Hematopoietic multipotent progenitor cell treated with erythropoietin and hydrocortisone succinate and interleukin-3 and kit ligand, for 17 days (in vitro differentiated cells): ENCODE measurements around the gene KIAA1958.
"Not testable (repeated sequence)": the region's sequence is repeated elsewhere in the genome, so short reads cannot be mapped to it uniquely, and the experiment has no call there.

Experiments used
- DNase-seq: peaks from one replicate; pipeline ENCODE4 v3.0.0-alpha.2; 2015; ENCODE audit warnings: low spot score

The KIAA1958 gene

GRCh38 chr9:112663681-112664080 lies 177.1 kb downstream of the KIAA1958 start:
- no peak for DNase-seq

DNA sequence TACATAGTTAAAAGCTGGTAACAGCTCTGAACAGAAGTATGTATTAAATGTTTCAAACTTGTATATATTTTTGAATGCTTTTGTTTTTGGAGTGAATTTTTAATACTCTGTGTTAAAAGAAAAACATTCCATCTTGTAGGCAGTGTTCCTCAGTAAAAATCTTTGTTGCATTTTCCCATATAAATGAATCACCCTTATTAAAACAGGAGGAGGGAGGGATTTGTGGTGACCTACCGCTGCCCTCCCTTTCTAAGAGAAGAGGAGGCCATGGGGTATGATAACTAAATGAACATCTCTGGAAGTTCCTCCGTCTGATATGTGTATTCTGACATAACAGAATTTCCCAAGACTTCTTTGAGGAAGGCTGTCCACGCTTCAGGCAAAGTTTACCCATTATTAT lies 177.9 kb downstream of the KIAA1958 start:
- DNase-seq = no peak

DNA sequence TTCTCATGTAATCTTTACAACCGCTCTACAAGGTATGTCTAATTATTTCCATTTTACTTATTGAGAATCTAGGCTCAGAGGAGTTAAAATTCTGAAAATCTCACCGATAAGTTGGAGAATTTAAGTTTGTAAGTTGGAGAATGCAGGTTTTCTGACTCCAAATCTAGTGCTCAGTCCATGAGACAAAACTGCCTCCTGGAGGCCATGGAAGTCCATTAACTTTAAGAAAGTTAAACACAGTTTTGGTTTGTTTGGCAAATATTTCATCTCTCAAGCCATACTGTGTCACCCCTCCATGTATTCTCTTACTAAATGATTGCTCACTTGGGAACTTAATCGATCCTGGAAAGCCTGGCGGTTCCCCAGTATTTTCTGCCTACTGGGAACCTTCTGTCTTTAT lies 178.7 kb downstream of the KIAA1958 start:
- no peak for DNase-seq

GRCh38 chr9:112669326-112669725 lies 182.7 kb downstream of the KIAA1958 start:
- DNase-seq = no peak

GRCh38 chr9:112670991-112671625 lies 184.5 kb downstream of the KIAA1958 start:
- DNase-seq = no peak

DNA sequence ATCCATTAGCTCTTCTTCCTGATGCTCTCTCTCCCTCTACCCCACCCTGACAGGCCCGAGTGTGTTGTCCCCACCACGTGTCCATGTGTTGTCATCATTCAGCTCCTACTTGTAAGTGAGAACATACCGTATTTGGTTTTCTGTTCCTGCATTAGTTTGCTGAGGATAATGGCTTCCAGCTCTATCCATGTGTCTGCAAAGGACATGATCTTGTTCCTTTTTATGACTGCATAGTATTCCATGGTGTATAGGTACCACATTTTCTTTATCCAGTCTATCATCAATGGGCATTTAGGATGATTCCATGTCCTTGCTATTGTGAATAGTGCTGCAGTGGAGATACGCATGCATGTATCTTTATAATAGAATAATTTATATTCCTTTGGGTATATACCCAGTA lies 186.6 kb downstream of the KIAA1958 start:
- DNase-seq = not testable (repeated sequence)

DNA sequence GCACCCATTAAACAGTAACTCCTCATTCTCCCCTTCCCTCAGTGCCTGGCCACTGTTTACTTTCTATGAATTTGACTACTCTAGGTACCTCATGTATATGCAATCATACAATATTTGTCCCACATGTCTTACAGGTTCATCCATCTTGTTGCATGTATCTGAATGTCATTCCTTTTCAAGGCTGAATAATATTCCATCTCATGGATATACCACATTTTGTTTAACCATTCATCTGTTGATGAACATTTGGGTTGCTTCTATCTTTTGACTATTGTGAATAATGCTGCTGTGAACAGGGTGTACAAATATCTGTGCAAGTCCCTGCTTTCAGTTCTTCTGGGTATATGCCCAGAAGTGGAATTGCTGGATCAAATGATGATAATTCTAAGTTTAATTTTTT lies 190.4 kb downstream of the KIAA1958 start:
- DNase-seq = no peak

- no peak for DNase-seq
These were observed 194.2 kb downstream of the KIAA1958 start for GRCh38 chr9:112680731-112681402.

GRCh38 chr9:112689161-112689740 lies 202.6 kb downstream of the KIAA1958 start:
- no peak for DNase-seq

- no peak for DNase-seq
These were observed 208.3 kb downstream of the KIAA1958 start for GRCh38 chr9:112694706-112695555.

DNA sequence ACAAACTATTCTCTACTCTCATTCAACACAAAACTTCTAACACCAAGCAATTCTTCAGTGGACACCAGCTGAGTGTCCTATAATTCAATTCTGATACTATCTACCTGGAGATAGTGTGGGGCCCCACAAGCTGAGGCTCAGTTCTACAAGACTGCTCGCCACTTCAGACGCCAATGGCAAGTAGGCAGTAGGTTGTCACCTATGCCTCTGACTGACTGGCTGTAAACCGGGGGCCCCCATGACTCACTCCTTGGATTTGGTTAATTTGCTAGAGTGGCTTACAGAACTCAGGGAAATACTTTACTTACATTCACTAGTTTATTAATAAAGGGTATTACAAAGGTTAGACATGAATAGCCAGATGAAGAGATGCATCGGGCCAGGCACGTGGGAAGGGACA lies 209.8 kb downstream of the KIAA1958 start:
- DNase-seq = no peak

- no peak for DNase-seq
These were observed 212.6 kb downstream of the KIAA1958 start for GRCh38 chr9:112699230-112699629.

DNA sequence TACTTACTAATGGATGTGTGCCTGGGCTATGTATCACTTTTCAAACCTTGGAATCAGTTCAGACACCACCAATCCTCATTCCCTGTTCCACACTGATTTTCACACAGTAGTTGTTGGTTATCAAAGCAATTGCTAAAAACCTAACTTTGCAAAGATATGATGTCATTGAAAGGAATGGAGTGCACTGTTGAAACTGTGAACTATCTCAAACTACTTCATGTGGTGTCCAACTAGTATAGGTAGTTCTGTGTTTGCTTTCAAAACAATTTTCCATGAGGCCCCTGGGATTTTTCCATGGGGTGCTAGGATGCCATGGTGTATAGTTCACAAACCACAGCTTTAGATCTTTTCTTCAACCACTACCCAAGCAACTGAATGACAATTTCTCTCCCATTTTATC lies 213.5 kb downstream of the KIAA1958 start:
- DNase-seq = no peak

DNA sequence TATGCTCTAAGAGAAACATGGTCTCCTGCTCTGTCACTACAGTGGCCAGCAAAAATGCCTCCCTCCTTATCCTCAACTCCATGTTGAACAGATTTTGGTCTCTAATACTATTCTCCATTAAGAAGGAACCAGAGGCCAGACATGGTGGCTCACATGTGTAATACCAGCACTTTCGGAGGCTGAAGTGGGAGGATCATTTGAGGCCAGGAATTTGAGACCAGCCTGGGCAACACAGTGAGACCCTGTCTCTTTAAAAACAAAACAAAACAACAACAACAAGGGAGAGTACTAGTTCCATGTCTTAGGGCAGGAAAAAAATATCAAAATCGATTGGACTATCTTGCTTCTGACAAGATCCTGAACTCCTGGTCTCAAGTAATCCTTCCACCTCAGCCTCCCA lies 216.7 kb downstream of the KIAA1958 start:
- no peak for DNase-seq

GRCh38 chr9:112705768-112706427 lies 219.3 kb downstream of the KIAA1958 start:
- DNase-seq = no peak

DNA sequence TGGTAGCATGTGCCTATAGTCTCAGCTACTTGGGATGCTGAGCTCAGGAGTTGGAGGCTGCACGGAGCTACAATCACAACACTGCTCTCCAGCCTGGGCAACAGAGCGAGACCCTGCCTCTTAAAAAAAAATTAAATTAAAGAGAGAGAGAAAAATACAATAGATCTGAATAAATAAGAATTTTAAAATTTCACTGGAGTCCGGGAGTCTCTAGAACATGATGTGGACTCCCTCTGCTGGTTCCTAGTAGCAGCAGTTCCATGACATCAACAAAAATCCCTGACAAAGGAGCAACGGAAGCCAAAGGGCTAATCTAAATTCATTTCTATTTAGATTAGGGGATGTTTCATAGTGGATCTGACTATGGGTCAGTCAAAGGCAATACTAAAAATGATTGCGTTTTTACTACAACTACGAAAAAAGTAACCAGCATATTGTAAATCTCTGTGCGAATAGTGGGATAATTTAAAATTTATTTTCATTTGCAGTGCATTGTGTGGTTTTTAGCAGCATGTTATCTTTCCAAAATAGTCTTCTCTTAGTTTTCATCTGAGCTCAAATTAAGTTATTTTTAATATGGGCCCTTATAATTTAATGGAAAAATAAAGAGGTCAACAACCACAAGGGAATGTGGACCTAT lies 224.5 kb downstream of the KIAA1958 start:
- no peak for DNase-seq

GRCh38 chr9:112712678-112713077 lies 226.1 kb downstream of the KIAA1958 start:
- no peak for DNase-seq

DNA sequence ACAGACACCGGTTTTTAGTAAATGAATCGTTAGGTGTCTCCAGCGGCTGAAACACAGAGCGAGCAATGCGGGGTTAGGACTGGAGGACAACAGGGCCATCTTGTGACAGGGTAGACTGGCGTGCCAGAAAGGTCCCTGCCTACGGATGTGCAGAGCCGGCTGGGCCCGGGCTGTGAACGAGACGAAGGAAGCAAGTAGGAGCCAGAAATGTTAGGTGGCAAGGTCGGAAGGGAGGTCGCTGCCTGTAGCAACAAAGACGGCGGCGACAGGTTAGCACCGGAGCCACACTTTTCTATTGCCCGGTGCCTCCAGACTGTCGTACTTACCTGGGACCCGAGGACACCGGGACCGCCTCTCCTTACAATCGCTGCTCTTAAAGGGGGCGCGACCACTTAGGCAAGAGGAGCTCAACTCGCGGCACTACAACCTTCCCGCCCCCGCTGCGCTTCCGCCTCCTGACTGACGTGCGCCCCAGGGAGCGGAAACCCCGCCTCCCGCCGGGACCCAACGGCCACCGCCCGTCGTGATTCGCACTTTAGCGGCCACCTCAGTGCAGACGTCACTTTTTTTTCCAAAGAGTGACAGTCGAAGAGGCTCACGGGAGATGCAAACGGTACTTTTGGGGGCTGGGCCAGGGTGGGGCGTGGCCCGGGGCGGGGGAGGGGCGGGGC lies 231.2 kb downstream of the KIAA1958 start, which contains the start of gene INIP:
Gene INIP (minus strand): TSS at position 457 of the 671 bp plus-strand sequence. CDS start 1,632 bp downstream, outside the sequence.
- DNase-seq = peak; percentile 93
